Activated T-cell treated with anti-CD3 and anti-CD28 coated beads, Interleukin-2, amount 50 U/mL, for 48 hours (primary cell): Measurements from ENCODE around the gene ATP13A1.
"Not testable (repeated sequence)": the region's sequence is repeated elsewhere in the genome, so short reads cannot be mapped to it uniquely, and the experiment has no call there.

Source experiments
- DNase-seq, 2 experiments: peaks; one replicate each; pipeline ENCODE4 v3.0.0-alpha.2; 2020

ATP13A1 gene

GRCh38 chr19:19663256-19664120 is at the start of gene ATP13A1:
TSS of gene ATP13A1 (minus strand) at chr19:19663676. CDS start at chr19:19663666, 10 bp downstream.
- DNase-seq: peak; percentile 93

GRCh38 chr19:19711934-19712828 is 48.7 kb upstream of the ATP13A1 start:
- no peak for DNase-seq

GRCh38 chr19:19711306-19711933 is 47.9 kb upstream of the ATP13A1 start:
- DNase-seq: no peak

- no peak for DNase-seq
These were observed 47.0 kb upstream of the ATP13A1 start for GRCh38 chr19:19710506-19710905.

GRCh38 chr19:19704836-19705235 is 41.4 kb upstream of the ATP13A1 start:
- no peak for DNase-seq

GRCh38 chr19:19700493-19700892 is 37.0 kb upstream of the ATP13A1 start:
- DNase-seq: not testable (repeated sequence)

GRCh38 chr19:19697589-19697988 is 34.1 kb upstream of the ATP13A1 start:
- DNase-seq: no peak

GRCh38 chr19:19696386-19696785 is 32.9 kb upstream of the ATP13A1 start:
- DNase-seq: no peak

- no peak for DNase-seq
These were observed 28.2 kb upstream of the ATP13A1 start for GRCh38 chr19:19691683-19692082.

GRCh38 chr19:19689023-19689422 is 25.5 kb upstream of the ATP13A1 start:
- not testable (repeated sequence) for DNase-seq

GRCh38 chr19:19687090-19687489 is 23.6 kb upstream of the ATP13A1 start:
- DNase-seq: no peak

GRCh38 chr19:19686580-19686979 is 23.1 kb upstream of the ATP13A1 start:
- no peak for DNase-seq

- not testable (repeated sequence) for DNase-seq
These were observed 22.6 kb upstream of the ATP13A1 start for GRCh38 chr19:19686119-19686518.

- DNase-seq: no peak
These were observed 15.9 kb upstream of the ATP13A1 start for GRCh38 chr19:19679176-19680073.

GRCh38 chr19:19677579-19677978 is 14.1 kb upstream of the ATP13A1 start:
- DNase-seq: no peak

- DNase-seq: no peak
These were observed 10.8 kb upstream of the ATP13A1 start for GRCh38 chr19:19674315-19674714.

- DNase-seq: no peak
These were observed 9.3 kb upstream of the ATP13A1 start for GRCh38 chr19:19672816-19673215.

GRCh38 chr19:19670070-19670551 is 6.6 kb upstream of the ATP13A1 start:
- DNase-seq: no peak

- peak; percentile 97 to 98 for DNase-seq
These were observed 4.9 kb upstream of the ATP13A1 start, which contains the start of gene ZNF101 for GRCh38 chr19:19668230-19669012. TSS of gene ZNF101 (plus strand) at chr19:19668839. CDS start at chr19:19668964, 125 bp downstream.

- not testable (repeated sequence) for DNase-seq
These were observed 2.0 kb upstream of the ATP13A1 start for GRCh38 chr19:19665420-19665948.

GRCh38 chr19:19662871-19663255 is 613 bp downstream of the ATP13A1 start:
- DNase-seq: no peak
